ENCODE data around the gene CTSH. TPM values are rescaled to one million over a fixed set of nuclear protein-coding genes. Genes with fewer than 3 reads are reported as not detected.

Gene CTSH
- total and polyA plus RNA-seq, 7 donors: 37.4 to 274 (median 96.7) TPM

DNA sequence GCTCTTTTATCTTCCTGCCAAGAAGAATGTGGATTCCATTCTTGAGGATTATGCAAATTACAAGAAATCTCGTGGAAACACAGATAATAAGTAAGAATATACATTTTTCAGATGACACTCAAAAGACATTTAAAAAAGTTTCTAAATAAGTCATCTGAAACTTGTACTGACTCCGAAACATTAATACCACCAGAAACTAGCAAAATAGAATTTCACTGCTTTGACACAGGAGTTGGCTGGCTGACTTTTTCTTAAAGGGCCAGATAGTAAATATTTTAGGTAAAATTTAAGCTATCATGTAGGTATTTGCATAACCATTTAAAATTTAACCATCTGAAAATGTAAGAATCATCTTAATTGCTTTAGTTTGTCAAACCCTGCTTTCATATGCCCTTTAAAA is 51.3 kb downstream of the CTSH start:
- WGBS, 2 donors: 72 to 84% methylated on average over 2 of the region's 2 CpGs
- intact Hi-C loops (cut with DNase I): no loop called here

GRCh38 chr15:78889000-78889399 is 55.8 kb downstream of the CTSH start:
- peaks cover 25 to 82% (median 60%) of the 10 kb centered on the region in 4 donors for H3K36me3 ChIP-seq

More for the DNA sequence above, 51.3 kb downstream of the CTSH start:
- Histone ChIP-seq H3K36me3 (peaks cover 24 to 100% (median 58%) of the 10 kb centered on the region in 4 donors), H3K27ac (no peak overlapping the region), H3K4me3 (no peak overlapping the region), H3K9me3 (no peaks in the 10 kb centered on the region), H3K27me3 (no peaks in the 10 kb centered on the region), H3K4me1 (no peaks in the 10 kb centered on the region)
- no peak for TF ChIP-seq CTCF (IDR thresholded peaks at IDR 0.05)
- no peak for TF ChIP-seq POLR2A (IDR thresholded peaks at IDR 0.05)
- no peak for TF ChIP-seq POLR2AphosphoS5 (IDR thresholded peaks at IDR 0.05)
- no peak for TF ChIP-seq EP300 (IDR thresholded peaks at IDR 0.05)
- DNase-seq: no peak

GRCh38 chr15:78881681-78882080 is 63.2 kb downstream of the CTSH start:
- Histone ChIP-seq H3K36me3 (peaks cover 0 to 38% (median 20%) of the 10 kb centered on the region in 4 donors), H3K4me3 (no peak overlapping the region), H3K4me1 (peaks cover 0 to 71% (median 58%) of the 10 kb centered on the region in 4 donors), H3K9me3 (no peaks in the 10 kb centered on the region), H3K27me3 (no peaks in the 10 kb centered on the region), H3K27ac (no peak overlapping the region)
- 86 to 88% methylated on average over 1 of the region's 1 CpG for WGBS, 2 donors
- DNase-seq: no peak
- intact Hi-C loops (cut with DNase I): no loop called here
- no peak for TF ChIP-seq EP300 (IDR thresholded peaks at IDR 0.05)
- TF ChIP-seq POLR2A (IDR thresholded peaks at IDR 0.05): no peak
- TF ChIP-seq CTCF (IDR thresholded peaks at IDR 0.05): no peak
- no peak for TF ChIP-seq POLR2AphosphoS5 (IDR thresholded peaks at IDR 0.05)

More at GRCh38 chr15:78889000-78889399, 55.8 kb downstream of the CTSH start:
- no peak for DNase-seq
- TF ChIP-seq POLR2A (IDR thresholded peaks at IDR 0.05): no peak
- TF ChIP-seq CTCF (IDR thresholded peaks at IDR 0.05): no peak
- no peak for TF ChIP-seq EP300 (IDR thresholded peaks at IDR 0.05)
- Histone ChIP-seq H3K9me3 (no peaks in the 10 kb centered on the region), H3K4me3 (no peak overlapping the region), H3K27me3 (no peaks in the 10 kb centered on the region), H3K27ac (no peak overlapping the region), H3K4me1 (peaks cover 0 to 11% (median 8%) of the 10 kb centered on the region in 4 donors)
- WGBS, 2 donors: 88 to 94% methylated on average over 4 of the region's 4 CpGs
- intact Hi-C loops (cut with DNase I): no loop called here

- Histone ChIP-seq H3K27me3 (no peaks in the 10 kb centered on the region), H3K4me1 (peaks cover 0 to 79% (median 65%) of the 10 kb centered on the region in 4 donors), H3K9me3 (no peaks in the 10 kb centered on the region), H3K36me3 (peaks cover 0 to 29% (median 12%) of the 10 kb centered on the region in 4 donors), H3K4me3 (no peak overlapping the region), H3K27ac (no peak overlapping the region)
- WGBS, 2 donors: 89 to 91% methylated on average over 1 of the region's 1 CpG
- intact Hi-C loops (cut with DNase I): no loop called here
- no peak for TF ChIP-seq CTCF (IDR thresholded peaks at IDR 0.05)
- TF ChIP-seq POLR2A (IDR thresholded peaks at IDR 0.05): no peak
- no peak for TF ChIP-seq EP300 (IDR thresholded peaks at IDR 0.05)
- TF ChIP-seq POLR2AphosphoS5 (IDR thresholded peaks at IDR 0.05): no peak
- no peak for DNase-seq
Observed at GRCh38 chr15:78880813-78881212, 64.0 kb downstream of the CTSH start.

DNA sequence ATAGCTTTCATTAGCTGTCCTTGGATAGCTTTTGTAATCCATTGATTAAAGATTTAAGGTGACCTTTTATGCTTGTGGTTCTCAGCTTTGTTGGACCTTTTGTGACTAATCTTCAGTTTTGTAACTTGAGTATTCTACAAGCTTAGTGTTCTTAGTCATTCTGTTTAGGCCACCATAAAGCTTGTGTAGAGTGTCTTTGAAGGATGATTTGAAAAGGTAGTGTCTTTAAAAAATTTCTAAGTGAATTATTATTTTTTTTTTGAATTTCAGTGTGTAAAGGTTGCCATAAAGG is 64.7 kb downstream of the CTSH start:
- H3K27ac ChIP-seq: peak overlapping the region in 3 of 4 donors; percentile 18 to 95 (median 36)
- peaks cover 0 to 29% (median 10%) of the 10 kb centered on the region in 4 donors for H3K36me3 ChIP-seq
- H3K4me1 ChIP-seq: peaks cover 0 to 80% (median 69%) of the 10 kb centered on the region in 4 donors
- no peaks in the 10 kb centered on the region for H3K9me3 ChIP-seq
- no peak for DNase-seq
- no peaks in the 10 kb centered on the region for H3K27me3 ChIP-seq
- TF ChIP-seq EP300 (IDR thresholded peaks at IDR 0.05) (no peak), CTCF (IDR thresholded peaks at IDR 0.05) (no peak), POLR2A (IDR thresholded peaks at IDR 0.05) (no peak), POLR2AphosphoS5 (IDR thresholded peaks at IDR 0.05) (no peak)
- intact Hi-C loops (cut with DNase I): no loop called here
- H3K4me3 ChIP-seq: no peak overlapping the region

Measured in sigmoid colon (tissue), 7 donors.